WTC11 (cell line): ENCODE data around the gene PDIA6. TPM values are rescaled to one million over a fixed set of nuclear protein-coding genes. Genes with fewer than 3 reads are reported as not detected.

Experiments used
- ATAC-seq: fragments of 200-7000 bp; cut with Tn5 transposase; 2 replicates; pipeline ENCODE4 v1.10.0; 2021; ENCODE audit warnings: mild to moderate bottlenecking, moderate library complexity
- CTCF ChIA-PET: fragments of 300-600 bp; sonication (Branson Sonifier 250); formaldehyde crosslinking; loops from one replicate; lab custom pipeline; 2021; ENCODE audit warnings: antibody characterized with exemption; lab: Charles Lee
- POLR2A ChIA-PET: fragments of 350-600 bp; sonication (Branson Sonifier 250); formaldehyde crosslinking; loops from one replicate; lab custom pipeline; 2021; ENCODE audit warnings: antibody characterized with exemption; lab: Charles Lee
- DNase-seq: peaks from one replicate; pipeline ENCODE4 v3.0.0; 2021; ENCODE audit warnings: low spot score
- H3K27ac Mint-ChIP-seq: 2 replicates; pipeline ENCODE4 v1.8.0; 2021; ENCODE audit warnings: mixed read lengths
- H3K27me3 Mint-ChIP-seq: 2 replicates; pipeline ENCODE4 v1.8.0; 2021; ENCODE audit warnings: low read depth, mild to moderate bottlenecking, moderate library complexity, mixed read lengths
- H3K36me3 Mint-ChIP-seq: 2 replicates; pipeline ENCODE4 v1.8.0; 2021; ENCODE audit warnings: mixed read lengths
- H3K4me1 Mint-ChIP-seq: 2 replicates; pipeline ENCODE4 v1.8.0; 2022; ENCODE audit warnings: mixed read lengths
- H3K4me3 Mint-ChIP-seq: 2 replicates; pipeline ENCODE4 v1.8.0; 2021; ENCODE audit warnings: mild to moderate bottlenecking, moderate library complexity, mixed read lengths
- H3K9me3 Mint-ChIP-seq: 2 replicates; pipeline ENCODE4 v1.8.0; 2021; ENCODE audit warnings: mixed read lengths
- ARID4B ChIP-seq: sonication (generic); formaldehyde crosslinking; IDR thresholded peaks from 2 replicates; pipeline ENCODE4 v1.8.0; 2023; ENCODE audit warnings: missing genetic modification reagents, mild to moderate bottlenecking, borderline replicate concordance
- ATF6 ChIP-seq: sonication (generic); formaldehyde crosslinking; IDR thresholded peaks from 2 replicates; pipeline ENCODE4 v1.8.1; 2023; ENCODE audit warnings: mild to moderate bottlenecking, missing genetic modification reagents
- CTCF ChIP-seq: fragments of 200-600 bp; IDR thresholded peaks from 2 replicates; pipeline ENCODE4 v1.8.0; 2022; ENCODE audit warnings: antibody characterized with exemption
- EMX1 ChIP-seq: fragments of 250-450 bp; sonication (Bioruptor Pico); IDR thresholded peaks from 2 replicates; pipeline ENCODE4 v1.8.0; 2021; ENCODE audit warnings: mild to moderate bottlenecking
- ESRRA ChIP-seq: sonication (generic); formaldehyde crosslinking; IDR thresholded peaks from 2 replicates; pipeline ENCODE4 v1.8.1; 2022; ENCODE audit warnings: mild to moderate bottlenecking, missing genetic modification reagents, borderline replicate concordance
- ETV6 ChIP-seq: sonication (generic); formaldehyde crosslinking; IDR thresholded peaks from 2 replicates; pipeline ENCODE4 v1.8.1; 2022; ENCODE audit warnings: mild to moderate bottlenecking, missing genetic modification reagents
- FOXJ3 ChIP-seq: sonication (generic); formaldehyde crosslinking; IDR thresholded peaks from 2 replicates; pipeline ENCODE4 v1.9.0; 2021; ENCODE audit warnings: missing genetic modification reagents, mild to moderate bottlenecking, borderline replicate concordance
- FOXK1 ChIP-seq: sonication (generic); formaldehyde crosslinking; IDR thresholded peaks from 2 replicates; pipeline ENCODE4 v1.8.0; 2022; ENCODE audit warnings: mild to moderate bottlenecking, moderate library complexity, missing genetic modification reagents
- FOXP1 ChIP-seq: sonication (generic); formaldehyde crosslinking; IDR thresholded peaks from 2 replicates; pipeline ENCODE4 v1.8.0; 2022; ENCODE audit warnings: missing genetic modification reagents, mild to moderate bottlenecking, moderate library complexity, borderline replicate concordance
- GABPB1 ChIP-seq: sonication (generic); formaldehyde crosslinking; IDR thresholded peaks from 2 replicates; pipeline ENCODE4 v1.8.1; 2023; ENCODE audit warnings: mild to moderate bottlenecking, missing genetic modification reagents
- GTF2I ChIP-seq: fragments of 250-450 bp; sonication (Bioruptor Pico); conservative IDR thresholded peaks from 2 replicates; pipeline ENCODE4 v1.4.0; 2021; ENCODE audit warnings: mild to moderate bottlenecking
- JUN ChIP-seq: sonication (generic); formaldehyde crosslinking; IDR thresholded peaks from 2 replicates; pipeline ENCODE4 v1.8.0; 2023; ENCODE audit warnings: mild to moderate bottlenecking, missing genetic modification reagents
- MAX ChIP-seq: sonication (generic); formaldehyde crosslinking; IDR thresholded peaks from 2 replicates; pipeline ENCODE4 v1.8.0; 2022; ENCODE audit warnings: mild to moderate bottlenecking, missing genetic modification reagents
- MXD4 ChIP-seq: fragments of 250-450 bp; sonication (Bioruptor Pico); IDR thresholded peaks from 2 replicates; pipeline ENCODE4 v1.8.0; 2021; ENCODE audit warnings: mild to moderate bottlenecking, moderate library complexity, borderline replicate concordance
- SOX15 ChIP-seq: fragments of 250-450 bp; sonication (Bioruptor Pico); IDR thresholded peaks from 2 replicates; pipeline ENCODE4 v1.9.0; 2021; ENCODE audit warnings: mild to moderate bottlenecking
- TEAD4 ChIP-seq: sonication (generic); formaldehyde crosslinking; IDR thresholded peaks from 2 replicates; pipeline ENCODE4 v1.8.0; 2022; ENCODE audit warnings: mild to moderate bottlenecking, missing genetic modification reagents
- ZBTB21 ChIP-seq: sonication (generic); formaldehyde crosslinking; IDR thresholded peaks from 2 replicates; pipeline ENCODE4 v1.8.1; 2023; ENCODE audit warnings: mild to moderate bottlenecking, missing genetic modification reagents, borderline replicate concordance
- ZNF219 ChIP-seq: sonication (generic); formaldehyde crosslinking; IDR thresholded peaks from 2 replicates; pipeline ENCODE4 v1.8.0; 2023; ENCODE audit warnings: missing genetic modification reagents, mild to moderate bottlenecking, borderline replicate concordance
- ZNF281 ChIP-seq: sonication (generic); formaldehyde crosslinking; IDR thresholded peaks from 2 replicates; pipeline ENCODE4 v1.8.0; 2023; ENCODE audit warnings: mild to moderate bottlenecking, missing genetic modification reagents
- ZNF425 ChIP-seq: fragments of 250-450 bp; sonication (Bioruptor Pico); conservative IDR thresholded peaks from 2 replicates; pipeline ENCODE4 v1.9.0; 2021; ENCODE audit warnings: mild to moderate bottlenecking
- ZNF671 ChIP-seq: fragments of 250-450 bp; sonication (Bioruptor Pico); IDR thresholded peaks from 2 replicates; pipeline ENCODE4 v1.8.0; 2021; ENCODE audit warnings: mild to moderate bottlenecking
- total RNA-seq: library from RNA; stranded (reverse); gene quantifications from 3 replicates; pipeline ENCODE4 v1.2.3, GENCODE V29; 2021

The PDIA6 gene
- total RNA-seq, 1 experiment from 2014 or later = 331 TPM

GRCh38 chr2:10810202-10811161 lies 2.1 kb downstream of the PDIA6 start (continued):
- TF ChIP-seq GABPB1 (CRISPR knock-in tag) (no peak), MXD4 (CRISPR knock-in tag) (no peak), MAX (no peak), ZNF281 (CRISPR knock-in tag) (no peak), EMX1 (CRISPR knock-in tag) (no peak), ZBTB21 (no peak), ATF6 (CRISPR knock-in tag) (no peak), ESRRA (CRISPR knock-in tag) (no peak)
- TF ChIP-seq, all 79 proteins: peak for 0

GRCh38 chr2:10806543-10806942 lies 6.0 kb downstream of the PDIA6 start:
- H3K9me3 Mint-ChIP-seq = no peaks in the 10 kb centered on the region; the same call in 1 of the 2 replicates
- no peak overlapping the region for H3K27ac Mint-ChIP-seq
- peaks cover 27% of the 10 kb centered on the region for H3K4me1 Mint-ChIP-seq
- no peak overlapping the region for H3K4me3 Mint-ChIP-seq
- TF ChIP-seq SOX15 = no peak
- TF ChIP-seq EMX1 (CRISPR knock-in tag) = no peak
- no peak for TF ChIP-seq JUN
- no peak for TF ChIP-seq ARID4B (CRISPR knock-in tag)
- TF ChIP-seq ZNF425 (CRISPR knock-in tag) = no peak
- TF ChIP-seq FOXP1 = no peak
- TF ChIP-seq ETV6 (CRISPR knock-in tag) = no peak
- TF ChIP-seq FOXK1 (CRISPR knock-in tag) = no peak
- TF ChIP-seq CTCF = no peak
- no peak for TF ChIP-seq ZNF671 (CRISPR knock-in tag)
- no peak for TF ChIP-seq ZNF219 (CRISPR knock-in tag)
- TF ChIP-seq FOXJ3 (CRISPR knock-in tag) = no peak
- no peak for TF ChIP-seq TEAD4
- TF ChIP-seq GTF2I (CRISPR knock-in tag) = no peak
- DNase-seq (no peak), ATAC-seq (no peak)
- POLR2A ChIA-PET = no interaction called here
- no peaks in the 10 kb centered on the region for H3K27me3 Mint-ChIP-seq
- CTCF ChIA-PET = interaction anchor here (1.2 kb wide), 1 partner anchor 11 kb away, joined by 3 read pairs; no protein-coding TSS in a partner anchor
- H3K36me3 Mint-ChIP-seq = peaks cover 40% of the 10 kb centered on the region
